Stimulated activated CD4-positive, alpha-beta T cell treated with anti-CD3 and anti-CD28 coated beads, Interleukin-4, amount 100 ng/mL, for 48 hours (primary cell): ENCODE measurements around the gene SYNPO2.
"Not testable (repeated sequence)": the region's sequence is repeated elsewhere in the genome, so short reads cannot be mapped to it uniquely, and the experiment has no call there.

Source experiments
- DNase-seq, 2 donors: peaks; one replicate each; pipeline ENCODE4 v3.0.0-alpha.2; 2020; ENCODE audit warnings: low read depth in 2 of 2

SYNPO2 gene

GRCh38 chr4:119002476-119002875 is 113.8 kb downstream of the SYNPO2 start:
- DNase-seq = no peak

DNA sequence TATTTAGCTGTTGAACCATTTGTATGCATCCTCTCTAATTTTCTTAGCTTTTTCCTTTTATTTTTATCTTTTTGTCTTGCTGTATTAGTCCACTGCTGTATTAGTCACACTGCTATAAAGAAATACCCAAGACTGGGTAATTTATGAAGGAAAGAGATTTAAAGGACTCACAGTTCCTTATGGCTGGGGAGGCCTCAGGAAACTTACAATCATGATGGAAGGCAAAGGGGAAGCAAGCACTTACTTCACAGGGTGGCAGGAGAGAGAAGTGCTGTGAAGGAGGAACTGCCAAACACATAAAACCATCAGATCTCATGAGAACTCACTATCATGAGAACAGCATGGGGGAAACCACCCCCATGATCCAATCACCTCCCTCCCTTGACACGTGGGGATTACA is 114.3 kb downstream of the SYNPO2 start:
- not testable (repeated sequence) for DNase-seq

- no peak for DNase-seq
Measured at GRCh38 chr4:119005928-119006460, 117.3 kb downstream of the SYNPO2 start.

- no peak for DNase-seq
Measured at GRCh38 chr4:119008761-119009160, 120.1 kb downstream of the SYNPO2 start.

DNA sequence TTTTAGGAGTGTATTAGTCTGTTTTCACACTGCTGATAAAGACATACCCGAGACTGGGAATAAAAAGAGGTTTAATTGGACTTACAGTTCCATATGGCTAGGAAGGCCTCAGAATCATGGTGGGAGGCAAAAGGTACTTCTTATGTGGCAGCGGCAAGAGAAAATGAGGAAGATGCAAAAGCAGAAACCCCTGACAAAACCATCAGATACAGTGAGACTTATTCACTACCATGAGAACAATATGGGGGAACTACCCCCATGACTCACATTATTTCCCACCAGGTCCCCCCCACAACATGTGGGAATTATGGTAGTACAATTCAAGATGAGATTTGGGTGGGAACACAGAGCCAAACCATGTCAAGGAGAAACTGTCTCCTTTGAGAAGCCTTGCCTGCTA is 121.6 kb downstream of the SYNPO2 start:
- DNase-seq = not testable (repeated sequence)

DNA sequence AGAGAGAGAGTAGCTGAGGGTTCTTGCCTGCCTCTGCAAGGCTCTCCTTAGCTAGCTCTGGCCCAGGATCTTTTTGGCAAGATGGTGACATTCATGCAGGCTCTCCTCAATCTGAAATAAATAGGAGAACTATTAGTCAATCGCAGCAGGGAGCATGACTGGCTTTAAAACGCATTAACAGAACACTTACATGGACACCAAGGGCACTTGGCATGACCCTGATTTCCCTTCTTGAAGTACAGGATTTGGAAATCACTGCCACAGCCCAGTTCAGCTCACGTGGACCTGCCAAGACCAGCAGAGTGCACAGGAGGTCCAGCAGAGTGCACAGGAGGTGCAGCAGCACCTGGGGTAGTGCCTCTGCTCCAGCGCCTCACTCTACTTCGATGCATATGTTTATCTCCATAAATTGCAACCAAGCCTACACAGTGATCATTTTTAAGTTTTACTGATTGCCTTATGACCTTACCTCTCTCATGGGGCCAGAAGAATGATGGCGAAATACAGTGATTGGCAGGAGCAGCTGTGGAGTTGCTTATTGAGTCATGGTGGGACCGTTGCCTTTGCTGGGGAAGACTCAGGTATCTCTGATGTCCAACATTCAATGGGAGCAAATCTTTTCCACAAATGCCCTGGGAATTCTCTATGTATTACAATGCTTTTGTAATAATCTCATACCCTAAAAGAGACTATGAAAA is 122.4 kb downstream of the SYNPO2 start:
- DNase-seq = no peak

DNA sequence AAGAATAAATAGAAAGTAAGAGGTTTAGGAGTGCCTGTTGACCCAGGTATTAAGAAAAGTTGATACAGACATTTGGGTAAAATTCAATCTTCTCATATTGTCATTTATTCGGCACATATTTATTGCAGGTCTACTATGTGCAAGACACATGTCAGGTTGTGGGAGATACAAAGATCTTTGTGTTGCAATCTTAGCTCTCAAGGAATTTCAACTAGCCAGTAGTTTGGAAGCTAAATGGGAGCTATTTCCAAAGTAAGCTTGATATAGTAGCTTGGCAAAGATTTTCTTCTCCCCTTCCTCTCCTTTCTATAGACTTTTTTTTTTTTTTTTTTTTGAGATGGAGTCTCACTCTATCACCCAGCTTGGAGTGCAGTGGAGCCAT is 122.9 kb downstream of the SYNPO2 start:
- no peak for DNase-seq

DNA sequence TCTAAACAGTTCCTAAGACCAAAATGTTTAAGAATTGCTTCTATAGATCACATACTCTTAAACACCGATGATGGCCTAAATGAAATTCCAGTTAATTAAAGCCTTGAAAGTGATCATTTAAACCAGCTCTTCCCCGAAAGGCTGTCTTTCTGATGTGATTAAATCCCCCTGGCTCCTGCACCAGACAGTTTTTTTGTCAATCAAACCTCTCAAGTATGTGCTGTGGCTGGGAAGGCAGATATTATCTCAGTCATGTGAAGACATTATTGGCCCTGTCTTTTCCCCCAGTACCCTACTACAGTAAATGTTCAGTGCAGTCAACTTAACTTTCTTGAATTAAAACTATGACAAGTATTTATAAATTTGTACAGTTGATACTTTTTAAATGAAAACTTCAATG is 126.0 kb downstream of the SYNPO2 start:
- no peak for DNase-seq

GRCh38 chr4:119016636-119017035 is 128.0 kb downstream of the SYNPO2 start:
- no peak for DNase-seq

- no peak for DNase-seq
Measured at GRCh38 chr4:119017636-119018035, 129.0 kb downstream of the SYNPO2 start.

- no peak for DNase-seq
Measured at GRCh38 chr4:119020158-119020557, 131.5 kb downstream of the SYNPO2 start.

DNA sequence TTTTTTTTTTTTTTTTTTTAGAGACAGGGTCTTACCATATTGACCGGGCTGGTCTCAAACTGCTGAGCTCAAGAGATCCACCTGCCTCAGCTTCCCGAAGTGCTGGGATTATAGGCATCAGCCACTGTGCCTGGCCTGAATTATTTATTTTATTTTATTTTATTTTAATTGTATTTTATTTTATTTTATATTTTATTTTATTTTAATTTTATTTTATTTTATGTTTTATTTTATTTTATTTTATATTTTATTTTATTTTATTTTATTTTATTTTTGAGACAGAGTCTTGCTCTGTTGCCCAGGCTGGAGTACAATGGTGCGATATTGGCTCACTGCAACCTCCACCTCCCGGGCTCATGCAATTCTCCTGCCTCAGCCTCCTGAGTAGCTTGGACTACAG is 133.9 kb downstream of the SYNPO2 start:
- DNase-seq = not testable (repeated sequence)

GRCh38 chr4:119024102-119024501 is 135.4 kb downstream of the SYNPO2 start:
- no peak for DNase-seq

- DNase-seq = no peak
Measured at GRCh38 chr4:119025420-119025819, 136.8 kb downstream of the SYNPO2 start.

- no peak for DNase-seq
Measured at GRCh38 chr4:119025916-119026661, 137.4 kb downstream of the SYNPO2 start.

DNA sequence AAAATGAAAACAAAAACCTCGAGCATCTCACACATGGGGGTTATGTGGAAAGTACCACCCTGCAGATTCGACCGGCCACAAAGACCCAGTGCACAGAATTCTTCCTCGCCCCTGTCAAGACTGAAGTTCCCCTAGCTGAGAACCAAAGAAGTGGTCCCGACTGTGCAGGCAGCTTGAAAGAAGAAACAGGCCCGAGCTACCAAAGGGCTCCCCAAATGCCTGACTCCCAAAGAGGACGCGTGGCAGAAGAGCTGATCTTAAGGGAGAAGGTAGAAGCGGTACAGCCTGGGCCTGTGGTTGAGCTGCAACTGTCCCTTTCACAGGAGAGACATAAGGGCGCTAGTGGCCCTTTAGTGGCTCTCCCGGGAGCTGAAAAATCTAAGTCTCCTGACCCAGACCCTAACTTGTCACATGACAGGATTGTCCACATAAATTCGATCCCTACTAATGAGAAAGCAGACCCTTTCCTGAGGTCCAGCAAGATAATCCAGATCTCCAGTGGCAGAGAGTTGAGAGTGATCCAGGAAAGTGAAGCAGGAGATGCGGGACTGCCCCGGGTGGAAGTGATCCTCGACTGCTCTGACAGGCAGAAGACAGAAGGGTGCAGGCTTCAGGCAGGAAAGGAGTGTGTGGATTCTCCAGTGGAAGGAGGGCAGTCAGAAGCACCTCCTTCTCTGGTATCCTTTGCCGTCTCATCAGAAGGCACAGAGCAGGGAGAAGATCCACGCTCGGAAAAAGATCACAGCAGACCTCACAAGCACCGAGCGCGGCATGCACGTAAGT is 138.2 kb downstream of the SYNPO2 start:
- DNase-seq = no peak

DNA sequence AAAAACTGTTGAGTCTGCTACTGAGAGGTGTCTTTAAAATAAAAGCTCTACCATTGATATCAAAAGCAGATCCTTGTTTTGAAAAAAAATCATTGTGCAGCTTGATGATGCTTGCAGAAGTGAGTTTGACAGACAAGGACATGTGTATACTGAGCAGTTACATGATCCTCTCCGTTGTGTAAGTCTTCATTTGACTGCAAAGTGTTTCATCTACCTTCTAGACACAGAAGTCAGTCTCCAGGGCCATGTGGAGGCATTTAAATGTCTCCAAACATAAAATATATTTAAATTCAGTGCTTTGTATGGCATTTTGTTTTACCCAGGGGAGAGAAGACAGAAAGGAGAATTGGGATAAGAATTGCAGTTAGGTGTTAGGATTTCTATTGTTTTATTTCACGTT is 139.2 kb downstream of the SYNPO2 start:
- no peak for DNase-seq

GRCh38 chr4:119028296-119028695 is 139.6 kb downstream of the SYNPO2 start:
- DNase-seq = no peak

DNA sequence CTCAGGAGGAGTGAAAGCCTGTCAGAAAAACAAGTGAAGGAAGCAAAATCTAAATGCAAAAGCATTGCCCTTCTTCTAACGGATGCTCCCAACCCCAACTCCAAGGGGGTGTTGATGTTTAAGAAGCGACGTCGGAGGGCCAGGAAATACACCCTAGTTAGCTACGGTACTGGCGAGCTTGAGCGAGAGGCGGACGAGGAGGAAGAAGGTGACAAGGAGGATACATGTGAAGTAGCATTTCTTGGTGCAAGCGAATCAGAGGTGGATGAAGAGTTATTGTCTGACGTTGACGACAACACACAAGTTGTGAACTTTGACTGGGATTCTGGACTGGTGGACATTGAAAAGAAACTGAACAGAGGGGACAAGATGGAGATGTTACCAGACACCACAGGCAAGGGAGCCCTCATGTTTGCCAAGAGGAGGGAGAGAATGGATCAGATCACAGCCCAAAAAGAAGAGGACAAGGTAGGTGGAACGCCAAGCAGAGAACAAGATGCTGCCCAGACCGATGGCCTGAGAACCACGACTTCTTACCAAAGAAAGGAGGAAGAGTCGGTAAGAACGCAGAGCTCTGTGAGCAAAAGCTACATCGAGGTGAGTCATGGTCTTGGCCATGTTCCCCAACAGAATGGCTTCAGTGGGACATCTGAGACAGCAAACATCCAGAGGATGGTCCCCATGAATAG is 141.3 kb downstream of the SYNPO2 start:
- no peak for DNase-seq

- DNase-seq = no peak
Measured at GRCh38 chr4:119030536-119030890, 141.9 kb downstream of the SYNPO2 start.

DNA sequence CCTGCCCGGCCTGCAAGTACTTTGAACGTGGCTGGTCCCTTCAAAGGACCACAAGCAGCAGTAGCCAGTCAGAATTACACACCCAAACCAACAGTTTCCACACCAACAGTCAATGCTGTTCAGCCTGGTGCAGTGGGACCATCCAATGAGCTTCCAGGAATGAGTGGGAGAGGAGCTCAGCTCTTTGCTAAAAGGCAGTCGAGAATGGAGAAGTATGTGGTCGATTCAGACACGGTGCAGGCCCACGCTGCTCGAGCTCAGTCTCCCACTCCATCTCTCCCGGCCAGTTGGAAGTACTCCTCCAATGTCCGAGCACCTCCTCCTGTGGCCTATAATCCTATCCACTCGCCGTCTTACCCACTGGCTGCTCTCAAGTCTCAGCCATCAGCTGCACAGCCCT is 142.6 kb downstream of the SYNPO2 start:
- no peak for DNase-seq
